ENCODE measurements around the gene ACE. TPM values are rescaled to one million over a fixed set of nuclear protein-coding genes. Genes with fewer than 3 reads are reported as not detected.

Gene ACE
- total and polyA plus RNA-seq, 2 donors from 2014 or later: 4.3 to 12.9 TPM

- no peak overlapping the region for H3K9ac ChIP-seq (ENCODE audit: low read length in 3 of 3)
- peaks cover 0 to 22% (median 20%) of the 10 kb centered on the region in 3 donors for H3K4me1 ChIP-seq (ENCODE audit: control insufficient read depth in 2 of 3, insufficient read depth in 2 of 3, low read depth in 1 of 3, low read length in 3 of 3)
- no peaks in the 10 kb centered on the region for H3K9me3 ChIP-seq (ENCODE audit: control insufficient read depth in 2 of 3, insufficient read depth in 1 of 3, low read length in 3 of 3)
- H3K27me3 ChIP-seq (ENCODE audit: control insufficient read depth, insufficient read depth, low read length): no peaks in the 10 kb centered on the region
- DNase-seq (peak in 4 of 5 donors; percentile 62 to 73 (median 66)), FAIRE-seq (no peak)
- H3K4me3 ChIP-seq (ENCODE audit: low read length in 3 of 3): no peak overlapping the region
- peak; percentile 16 for TF ChIP-seq CTCF (IDR thresholded peaks at IDR 0.05; ENCODE audit: borderline replicate concordance, extremely low read depth, insufficient read depth)
- no peaks in the 10 kb centered on the region for H3K36me3 ChIP-seq (ENCODE audit: control insufficient read depth in 2 of 3, insufficient read depth in 3 of 3, low read length in 3 of 3)
- intact Hi-C loops (cut with DNase I): no loop called here
- no peak overlapping the region for H3K27ac ChIP-seq (ENCODE audit: low read depth in 2 of 2, low read length in 2 of 2)
Measured at GRCh38 chr17:63497708-63498483, 21.0 kb downstream of the ACE start.

- DNase-seq: peak in 1 of 5 donors; percentile 18
- H3K9me3 ChIP-seq (ENCODE audit: control insufficient read depth in 2 of 3, insufficient read depth in 1 of 3, low read length in 3 of 3): no peaks in the 10 kb centered on the region
- no peak overlapping the region for H3K27ac ChIP-seq (ENCODE audit: low read depth in 2 of 2, low read length in 2 of 2)
- peaks cover 0 to 21% (median 12%) of the 10 kb centered on the region in 3 donors for H3K4me1 ChIP-seq (ENCODE audit: control insufficient read depth in 2 of 3, insufficient read depth in 2 of 3, low read depth in 1 of 3, low read length in 3 of 3)
- H3K4me3 ChIP-seq (ENCODE audit: low read length in 3 of 3): no peak overlapping the region
- H3K36me3 ChIP-seq (ENCODE audit: control insufficient read depth in 2 of 3, insufficient read depth in 3 of 3, low read length in 3 of 3): no peaks in the 10 kb centered on the region
- no peak for TF ChIP-seq CTCF (IDR thresholded peaks at IDR 0.05; ENCODE audit: borderline replicate concordance, extremely low read depth, insufficient read depth)
- FAIRE-seq: no peak
- intact Hi-C loops (cut with DNase I): no loop called here
- no peaks in the 10 kb centered on the region for H3K27me3 ChIP-seq (ENCODE audit: control insufficient read depth, insufficient read depth, low read length)
- H3K9ac ChIP-seq (ENCODE audit: low read length in 3 of 3): no peak overlapping the region
Measured at GRCh38 chr17:63498626-63499195, 21.9 kb downstream of the ACE start.

GRCh38 chr17:63500543-63501390 lies 23.9 kb downstream of the ACE start:
- Histone ChIP-seq H3K4me1 (ENCODE audit: control insufficient read depth in 2 of 3, insufficient read depth in 2 of 3, low read depth in 1 of 3, low read length in 3 of 3) (peaks cover 0 to 5% (median 0%) of the 10 kb centered on the region in 3 donors), H3K4me3 (ENCODE audit: low read length in 3 of 3) (no peak overlapping the region), H3K9me3 (ENCODE audit: control insufficient read depth in 2 of 3, insufficient read depth in 1 of 3, low read length in 3 of 3) (no peaks in the 10 kb centered on the region), H3K9ac (ENCODE audit: low read length in 3 of 3) (no peak overlapping the region), H3K27me3 (ENCODE audit: control insufficient read depth, insufficient read depth, low read length) (no peaks in the 10 kb centered on the region), H3K27ac (ENCODE audit: low read depth in 2 of 2, low read length in 2 of 2) (no peak overlapping the region), H3K36me3 (ENCODE audit: control insufficient read depth in 2 of 3, insufficient read depth in 3 of 3, low read length in 3 of 3) (no peaks in the 10 kb centered on the region)
- intact Hi-C loops (cut with DNase I): no loop called here
- no peak for TF ChIP-seq CTCF (IDR thresholded peaks at IDR 0.05; ENCODE audit: borderline replicate concordance, extremely low read depth, insufficient read depth)
- peak in 1 of 5 donors; percentile 13 for DNase-seq
- no peak for FAIRE-seq

Data from kidney (tissue), 14 donors.